Stomach (tissue), 9 donors: ENCODE results near the gene ALG13. TPM values are rescaled to one million over a fixed set of nuclear protein-coding genes. Genes with fewer than 3 reads are reported as not detected.
"Not testable (repeated sequence)": the region's sequence is repeated elsewhere in the genome, so short reads cannot be mapped to it uniquely, and the experiment has no call there.

ENCODE experiments used
- DNase-seq, 2 donors: peaks; one replicate each; pipeline versions ENCODE4 v3.0.0 to v3.0.0-alpha.2; 2013 to 2019
- H3K27ac ChIP-seq, 5 donors: fragments of 200-600 bp in 4 of 5; sonication (generic) in 4 of 5; one replicate each; pipeline ENCODE4 v1.5.1; 2013 to 2019; ENCODE audit warnings: mild to moderate bottlenecking in 1 of 5, moderate library complexity in 1 of 5
- H3K27me3 ChIP-seq, 3 donors: fragments of 200-600 bp; sonication (generic); one replicate each; pipeline ENCODE4 v1.5.1; 2017 to 2019; ENCODE audit warnings: mixed run types in 1 of 3
- H3K36me3 ChIP-seq, 4 donors: fragments of 200-600 bp; sonication (generic); 1 replicate in 3 of 4; 2 replicates in 1 of 4; pipeline ENCODE4 v1.5.1; 2016 to 2019
- H3K4me1 ChIP-seq, 4 donors: fragments of 200-600 bp; sonication (generic); one replicate each; pipeline ENCODE4 v1.5.1; 2016 to 2019
- H3K4me3 ChIP-seq, 4 donors: fragments of 200-600 bp; sonication (generic) in 3 of 4; one replicate each; pipeline ENCODE4 v1.5.1; 2016 to 2019; ENCODE audit warnings: mild to moderate bottlenecking in 1 of 4
- H3K9me3 ChIP-seq, 4 donors: fragments of 200-600 bp; sonication (generic); one replicate each; pipeline ENCODE4 v1.5.1; 2016 to 2019
- CTCF ChIP-seq, 7 experiments: fragments of 450-650 bp in 4 of 7; fragments of 200-600 bp in 3 of 7; sonication (generic) in 3 of 7; IDR thresholded peaks; one replicate each; pipeline ENCODE4 v1.5.1; 2016 to 2019; ENCODE audit warnings: antibody characterized with exemption in 7 of 7, control low read depth in 2 of 7, mild to moderate bottlenecking in 1 of 7
- EP300 ChIP-seq: sonication (generic); formaldehyde crosslinking; IDR thresholded peaks from one replicate; pipeline ENCODE4 v1.6.1; 2017; ENCODE audit warnings: antibody characterized with exemption
- POLR2AphosphoS5 ChIP-seq, 3 donors: sonication (generic); formaldehyde crosslinking; IDR thresholded peaks; one replicate each; pipeline ENCODE4 v1.6.1; 2016; ENCODE audit warnings: antibody characterized with exemption in 3 of 3
- WGBS, 5 donors: extraction: QIAGEN DNeasy Blood & Tissue Kit in 3 of 5; methylation state at CpG; one replicate each; pipeline versions ENCODE4 v1.1.5 to v1.1.7; 2013 to 2018; 5-methylcytosine and 5-hydroxymethylcytosine counted together
- intact Hi-C: fragments of 100-400 bp; cut with DNase I; formaldehyde crosslinking; loops from one replicate; pipeline ENCODE4 v1.15.1; 2023; ENCODE audit warnings: low total_unique reads
- polyA plus RNA-seq, 3 donors: library from polyadenylated mRNA; stranded (reverse); fragments of 200-250 nt; gene quantifications; one replicate each; pipeline ENCODE4 v1.2.3, GENCODE V29; 2013
- small RNA-seq, 4 donors: library from RNA; depleted of rRNA; stranded (forward); fragments of <200 nt; gene quantifications; one replicate each; pipeline ENCODE3, GENCODE V24; 2016
- total RNA-seq, 5 donors: library from RNA; depleted of rRNA; stranded (reverse); fragments of >200 nt; gene quantifications; one replicate each; pipeline versions ENCODE4 v1.1.0 to v1.2.3, GENCODE V29; 2014 to 2016
- donor health status: healthy with polysubstance abuse.
- donor health status: Bipolar disorder and iron deficiency.
- donor health status: healthy.

Gene ALG13
- total and polyA plus RNA-seq, 8 donors: 27.8 to 176 (median 62.4) TPM

GRCh38 chrX:111784667-111785066 is 103.7 kb downstream of the ALG13 start:
- Histone ChIP-seq H3K27me3 (no peaks in the 10 kb centered on the region), H3K36me3 (no peaks in the 10 kb centered on the region), H3K4me1 (no peaks in the 10 kb centered on the region), H3K27ac (no peak overlapping the region), H3K4me3 (no peak overlapping the region), H3K9me3 (peaks cover 0 to 39% (median 29%) of the 10 kb centered on the region in 4 donors)
- intact Hi-C loops: no loop called here
- WGBS, 5 donors: 69 to 89% (median 80%) methylated on average over 2 to 7 of the region's 7 CpGs
- no peak for TF ChIP-seq POLR2AphosphoS5 (IDR thresholded peaks at IDR 0.05)
- TF ChIP-seq CTCF (IDR thresholded peaks at IDR 0.05): no peak
- TF ChIP-seq EP300: no peak
- no peak for DNase-seq

- H3K27me3 ChIP-seq, H3K36me3 ChIP-seq, H3K27ac ChIP-seq, intact Hi-C loops, H3K4me1 ChIP-seq, H3K4me3 ChIP-seq, DNase-seq: not testable (repeated sequence)
- 92 to 100% (median 100%) methylated on average over 1 of the region's 1 CpG for WGBS, 5 donors
- peaks cover 0 to 64% (median 38%) of the 10 kb centered on the region in 4 donors for H3K9me3 ChIP-seq
These were observed 109.1 kb downstream of the ALG13 start for GRCh38 chrX:111790054-111790453.

Small RNA genes lying within 50 kb of the gene (small RNA-seq; reads per million reads assigned to genes)
- 0 reads per million in 4 donors for gene RNA5SP512

Other genes with a start within 250 kb of the ALG13 start
- 1 to 10 TPM in 2 of 5 donors, under 1 TPM in 2, not detected in 1; 0.58 to 2.3 (median 1.5) TPM for gene SERTM2, start 169.5 kb upstream of the ALG13 start, total RNA-seq
- gene SERTM2, start 169.5 kb upstream of the ALG13 start, polyA plus RNA-seq: under 1 TPM in 2 of 3 donors, not detected in 1; 0.03 to 0.19 TPM
- not detected for gene TRPC5OS, start 195.0 kb downstream of the ALG13 start, total RNA-seq
- gene TRPC5OS, start 195.0 kb downstream of the ALG13 start, polyA plus RNA-seq: not detected